OCI-LY7 (cell line): ENCODE measurements around the gene HAVCR1.

Experiments
- EZH2phosphoT487 ChIP-seq: fragments of 200-600 bp; sonication (generic); IDR thresholded peaks from 2 replicates; pipeline ENCODE4 v1.6.1; 2018; ENCODE audit warnings: low read depth, borderline replicate concordance, mild to moderate bottlenecking, mixed run types, antibody characterized with exemption, low read length, moderate library complexity, mixed read lengths
- TF ChIP-seq, protein P1 (sequence below): fragments of 200-600 bp; sonication (generic); conservative IDR thresholded peaks from 2 replicates; pipeline ENCODE4 v1.5.1; 2014; ENCODE audit warnings: mild to moderate bottlenecking, antibody characterized with exemption, low read length, moderate library complexity, mixed read lengths

DNA sequence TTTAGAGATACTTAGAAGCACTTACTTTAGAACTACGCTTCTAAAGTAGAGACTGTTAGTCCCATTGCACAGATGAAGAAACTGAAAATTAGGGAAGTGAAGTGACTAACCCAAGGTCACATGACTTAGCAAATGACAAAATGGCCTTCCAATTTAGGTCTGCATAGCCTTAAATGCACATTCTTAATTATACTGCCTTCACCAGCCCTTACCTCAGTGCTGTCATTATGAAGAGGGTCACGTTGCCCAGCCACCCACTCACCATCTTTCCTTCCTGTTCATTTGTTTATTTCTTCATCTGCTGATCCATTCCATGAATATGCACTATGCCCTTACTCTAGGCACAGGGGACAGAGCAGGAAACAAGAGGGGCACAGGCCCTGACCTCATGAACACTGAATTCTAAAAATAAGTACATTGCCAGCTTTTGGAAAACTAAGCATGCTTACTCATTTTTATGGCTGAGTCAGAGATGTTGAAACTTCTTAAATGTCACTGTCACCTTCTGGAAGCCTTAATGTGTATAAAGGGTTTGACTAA lies 41.3 kb upstream of the HAVCR1 start:
- TF ChIP-seq, protein P1, sequence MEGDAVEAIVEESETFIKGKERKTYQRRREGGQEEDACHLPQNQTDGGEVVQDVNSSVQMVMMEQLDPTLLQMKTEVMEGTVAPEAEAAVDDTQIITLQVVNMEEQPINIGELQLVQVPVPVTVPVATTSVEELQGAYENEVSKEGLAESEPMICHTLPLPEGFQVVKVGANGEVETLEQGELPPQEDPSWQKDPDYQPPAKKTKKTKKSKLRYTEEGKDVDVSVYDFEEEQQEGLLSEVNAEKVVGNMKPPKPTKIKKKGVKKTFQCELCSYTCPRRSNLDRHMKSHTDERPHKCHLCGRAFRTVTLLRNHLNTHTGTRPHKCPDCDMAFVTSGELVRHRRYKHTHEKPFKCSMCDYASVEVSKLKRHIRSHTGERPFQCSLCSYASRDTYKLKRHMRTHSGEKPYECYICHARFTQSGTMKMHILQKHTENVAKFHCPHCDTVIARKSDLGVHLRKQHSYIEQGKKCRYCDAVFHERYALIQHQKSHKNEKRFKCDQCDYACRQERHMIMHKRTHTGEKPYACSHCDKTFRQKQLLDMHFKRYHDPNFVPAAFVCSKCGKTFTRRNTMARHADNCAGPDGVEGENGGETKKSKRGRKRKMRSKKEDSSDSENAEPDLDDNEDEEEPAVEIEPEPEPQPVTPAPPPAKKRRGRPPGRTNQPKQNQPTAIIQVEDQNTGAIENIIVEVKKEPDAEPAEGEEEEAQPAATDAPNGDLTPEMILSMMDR, result no peak
- no peak for TF ChIP-seq EZH2phosphoT487
